ENCODE measurements around the gene C3orf80.

The C3orf80 gene

GRCh38 chr3:160257606-160258005, 32.4 kb downstream of the C3orf80 start:
- DNase-seq (ENCODE audit: low read depth): no peak
- TF ChIP-seq CTCF (conservative IDR thresholded peaks at IDR 0.05; ENCODE audit: low read depth, low read length): no peak
- no peak overlapping the region for H3K4me3 ChIP-seq (ENCODE audit: low read length)

DNA sequence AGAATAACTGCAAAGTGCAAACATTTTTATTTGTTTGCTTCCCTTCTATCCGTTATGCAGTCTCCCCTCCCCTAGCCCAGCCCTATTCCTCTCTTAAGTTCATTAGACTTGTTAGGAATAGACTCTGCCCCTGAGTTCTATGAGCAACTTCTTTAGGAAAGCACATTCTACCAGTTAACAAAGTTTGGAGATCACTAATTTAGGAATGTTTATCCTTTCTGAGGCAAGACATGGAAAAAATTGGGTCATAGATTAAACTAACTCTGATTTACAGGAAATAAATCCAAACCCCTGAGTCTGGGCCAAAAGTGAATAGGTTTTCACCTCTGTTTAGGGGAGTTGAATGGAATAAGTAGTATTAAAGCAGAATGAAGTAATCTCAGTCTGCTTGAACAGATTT, 34.4 kb downstream of the C3orf80 start:
- DNase-seq (ENCODE audit: low read depth): no peak
- H3K4me3 ChIP-seq (ENCODE audit: low read length): no peak overlapping the region
- no peak for TF ChIP-seq CTCF (conservative IDR thresholded peaks at IDR 0.05; ENCODE audit: low read depth, low read length)

DNA sequence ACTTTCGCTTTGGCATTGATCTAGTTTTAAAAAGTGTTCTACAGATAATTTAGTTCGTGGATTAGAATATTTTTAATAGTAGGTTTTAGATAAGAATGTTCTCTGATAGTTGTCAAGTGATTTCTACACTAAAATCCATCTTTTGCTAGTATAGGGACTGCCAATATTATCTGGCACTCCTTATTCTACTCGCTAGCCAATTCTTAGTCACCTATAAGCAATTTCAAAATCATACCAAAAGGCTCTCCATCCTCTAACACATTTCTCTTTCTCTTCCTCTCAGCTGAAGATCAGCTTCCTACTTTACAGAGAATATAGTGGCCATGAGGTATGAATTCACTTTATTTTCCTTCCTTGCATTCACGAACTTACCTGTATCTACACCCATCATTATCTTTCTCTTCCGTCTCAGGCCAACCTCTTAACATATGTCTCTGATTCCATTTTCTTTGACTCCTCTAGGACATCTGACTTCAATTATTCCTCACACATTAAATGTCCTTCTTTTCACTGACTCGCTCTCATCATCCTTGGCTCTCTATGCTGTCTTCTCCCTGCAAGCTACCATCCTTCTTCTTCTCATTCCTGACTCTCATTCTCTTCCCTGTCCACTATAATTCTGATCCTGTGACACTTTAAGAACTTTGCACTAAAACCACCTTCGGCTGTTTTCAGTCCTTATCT, 35.5 kb downstream of the C3orf80 start:
- no peak for TF ChIP-seq CTCF (conservative IDR thresholded peaks at IDR 0.05; ENCODE audit: low read depth, low read length)
- H3K4me3 ChIP-seq (ENCODE audit: low read length): no peak overlapping the region
- no peak for DNase-seq (ENCODE audit: low read depth)

DNA sequence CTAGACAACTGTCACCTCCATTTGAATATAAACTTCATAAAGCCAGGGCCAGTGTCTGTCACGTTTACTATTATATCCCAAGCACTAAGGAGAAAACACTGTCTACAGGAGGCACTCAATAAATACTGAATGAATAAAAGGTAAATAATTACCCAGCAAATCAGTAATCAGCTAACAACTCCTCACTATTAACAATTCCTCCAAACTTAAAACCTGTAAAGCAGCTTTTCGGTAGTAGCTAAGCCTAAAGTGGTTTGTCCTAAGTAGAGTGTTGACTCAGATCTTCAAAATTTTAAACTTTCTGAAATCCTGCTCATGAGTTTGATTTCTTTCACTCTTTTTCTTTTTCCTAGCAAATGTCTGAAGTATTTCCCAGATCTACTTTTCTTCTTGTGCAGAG, 39.9 kb downstream of the C3orf80 start:
- no peak overlapping the region for H3K4me3 ChIP-seq (ENCODE audit: low read length)
- no peak for DNase-seq (ENCODE audit: low read depth)

More for the DNA sequence above, 39.9 kb downstream of the C3orf80 start:
- no peak for TF ChIP-seq CTCF (conservative IDR thresholded peaks at IDR 0.05; ENCODE audit: low read depth, low read length)

All from retinal pigment epithelial cell (primary cell).